ENCODE measurements around the gene SAFB. TPM values are rescaled to one million over a fixed set of nuclear protein-coding genes. Genes with fewer than 3 reads are reported as not detected.

Gene SAFB
- total RNA-seq, 4 donors from 2014 or later, result 65.5 to 135 (median 86.4) TPM

- no peak for TF ChIP-seq CTCF (IDR thresholded peaks at IDR 0.05; ENCODE audit: low read depth)
These were observed 32.6 kb upstream of the SAFB start for GRCh38 chr19:5590151-5590864.

- TF ChIP-seq CTCF (IDR thresholded peaks at IDR 0.05; ENCODE audit: low read depth), result no peak
These were observed 32.1 kb upstream of the SAFB start for GRCh38 chr19:5590865-5591154.

GRCh38 chr19:5591476-5591875 is 31.4 kb upstream of the SAFB start:
- TF ChIP-seq CTCF (IDR thresholded peaks at IDR 0.05; ENCODE audit: low read depth), result no peak

GRCh38 chr19:5592531-5593342 is 30.1 kb upstream of the SAFB start:
- no peak for TF ChIP-seq CTCF (IDR thresholded peaks at IDR 0.05; ENCODE audit: low read depth)

GRCh38 chr19:5593343-5594255 is 29.3 kb upstream of the SAFB start:
- TF ChIP-seq CTCF (IDR thresholded peaks at IDR 0.05; ENCODE audit: low read depth), result no peak

- no peak for TF ChIP-seq CTCF (IDR thresholded peaks at IDR 0.05; ENCODE audit: low read depth)
These were observed 28.3 kb upstream of the SAFB start for GRCh38 chr19:5594521-5594950.

- no peak for TF ChIP-seq CTCF (IDR thresholded peaks at IDR 0.05; ENCODE audit: low read depth)
These were observed 27.8 kb upstream of the SAFB start for GRCh38 chr19:5595129-5595528.

All from subcutaneous adipose tissue (tissue), 4 donors.